ENCODE measurements around the gene MKKS.

MKKS gene

GRCh38 chr20:10468340-10468845, 34.4 kb upstream of the MKKS start:
- Histone ChIP-seq H3K27me3 (ENCODE audit: control insufficient read depth, insufficient read depth, low read length) (no peaks in the 10 kb centered on the region), H3K4me3 (ENCODE audit: low read depth, low read length) (no peak overlapping the region), H3K36me3 (ENCODE audit: control insufficient read depth, insufficient read depth, low read length) (no peaks in the 10 kb centered on the region), H3K9ac (ENCODE audit: low read depth, low read length) (no peak overlapping the region), H3K9me3 (ENCODE audit: control insufficient read depth, insufficient read depth, low read length) (no peaks in the 10 kb centered on the region), H3K4me1 (ENCODE audit: control insufficient read depth, insufficient read depth, low read length) (peaks cover 41% of the 10 kb centered on the region)

DNA sequence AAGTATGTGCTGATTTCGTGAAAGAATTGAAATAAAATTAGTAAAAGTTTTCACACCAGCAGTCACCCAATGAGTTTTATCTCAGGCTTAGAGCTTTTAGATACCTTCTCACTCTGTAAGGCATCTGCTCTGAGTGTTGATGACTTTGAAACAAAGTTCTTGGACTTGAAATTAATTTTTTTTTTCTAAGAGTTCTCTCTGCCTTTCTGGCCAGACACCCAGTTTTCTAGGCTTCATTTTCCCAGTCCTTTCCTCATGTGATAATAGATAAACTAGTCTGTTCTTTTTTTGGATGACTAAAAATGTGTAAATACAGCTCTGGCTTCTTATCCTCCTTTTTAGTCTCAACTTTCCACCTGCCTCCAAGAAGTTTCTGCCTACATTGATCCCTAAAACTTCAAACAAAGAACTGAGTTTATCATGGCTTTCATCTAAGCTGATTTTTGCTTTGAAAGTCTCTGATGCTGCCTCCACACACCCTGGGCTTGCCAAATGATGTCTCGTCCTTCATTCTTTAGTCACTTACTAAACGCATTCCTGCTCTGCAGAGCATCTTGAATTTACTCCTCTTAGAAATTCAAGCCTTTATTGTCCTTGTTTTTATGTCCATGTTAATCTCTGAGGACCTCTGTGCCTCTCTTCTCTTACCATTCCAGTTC, 33.8 kb upstream of the MKKS start:
- Histone ChIP-seq H3K4me3 (ENCODE audit: low read depth, low read length) (no peak overlapping the region), H3K27me3 (ENCODE audit: control insufficient read depth, insufficient read depth, low read length) (no peaks in the 10 kb centered on the region), H3K36me3 (ENCODE audit: control insufficient read depth, insufficient read depth, low read length) (no peaks in the 10 kb centered on the region), H3K9me3 (ENCODE audit: control insufficient read depth, insufficient read depth, low read length) (no peaks in the 10 kb centered on the region), H3K9ac (ENCODE audit: low read depth, low read length) (no peak overlapping the region), H3K4me1 (ENCODE audit: control insufficient read depth, insufficient read depth, low read length) (peaks cover 41% of the 10 kb centered on the region)

DNA sequence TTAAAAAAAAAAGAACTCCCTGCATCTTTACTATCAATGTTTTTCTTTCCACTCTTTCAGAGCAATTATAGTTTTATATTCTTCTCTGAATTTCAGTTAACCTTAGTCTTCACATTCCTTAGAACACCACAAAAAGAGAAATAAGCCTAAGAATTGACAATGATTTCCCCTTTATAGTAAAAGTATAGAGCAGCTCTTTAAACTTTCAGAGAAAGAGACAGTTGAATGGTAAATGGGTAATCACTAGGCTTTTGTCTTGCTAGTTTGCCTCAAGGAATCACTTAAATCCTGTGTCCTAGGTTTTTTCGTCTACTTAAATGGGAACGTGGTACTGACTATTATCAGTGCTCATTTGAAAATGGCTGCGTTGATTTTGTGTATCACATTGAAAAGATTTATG, 32.8 kb upstream of the MKKS start:
- Histone ChIP-seq H3K4me1 (ENCODE audit: control insufficient read depth, insufficient read depth, low read length) (peaks cover 41% of the 10 kb centered on the region), H3K36me3 (ENCODE audit: control insufficient read depth, insufficient read depth, low read length) (no peaks in the 10 kb centered on the region), H3K9me3 (ENCODE audit: control insufficient read depth, insufficient read depth, low read length) (no peaks in the 10 kb centered on the region), H3K27me3 (ENCODE audit: control insufficient read depth, insufficient read depth, low read length) (no peaks in the 10 kb centered on the region), H3K9ac (ENCODE audit: low read depth, low read length) (no peak overlapping the region), H3K4me3 (ENCODE audit: low read depth, low read length) (no peak overlapping the region)

- Histone ChIP-seq H3K4me1 (ENCODE audit: control insufficient read depth, insufficient read depth, low read length) (peaks cover 41% of the 10 kb centered on the region), H3K27me3 (ENCODE audit: control insufficient read depth, insufficient read depth, low read length) (no peaks in the 10 kb centered on the region), H3K9me3 (ENCODE audit: control insufficient read depth, insufficient read depth, low read length) (no peaks in the 10 kb centered on the region), H3K9ac (ENCODE audit: low read depth, low read length) (no peak overlapping the region), H3K4me3 (ENCODE audit: low read depth, low read length) (no peak overlapping the region), H3K36me3 (ENCODE audit: control insufficient read depth, insufficient read depth, low read length) (no peaks in the 10 kb centered on the region)
Measured at GRCh38 chr20:10466325-10466724, 32.3 kb upstream of the MKKS start.

GRCh38 chr20:10465135-10465534, 31.1 kb upstream of the MKKS start:
- H3K36me3 ChIP-seq (ENCODE audit: control insufficient read depth, insufficient read depth, low read length), result no peaks in the 10 kb centered on the region

GRCh38 chr20:10463622-10464021, 29.6 kb upstream of the MKKS start:
- Histone ChIP-seq H3K27me3 (ENCODE audit: control insufficient read depth, insufficient read depth, low read length) (no peaks in the 10 kb centered on the region), H3K4me3 (ENCODE audit: low read depth, low read length) (no peak overlapping the region), H3K36me3 (ENCODE audit: control insufficient read depth, insufficient read depth, low read length) (no peaks in the 10 kb centered on the region)

More at GRCh38 chr20:10465135-10465534, 31.1 kb upstream of the MKKS start:
- no peak overlapping the region for H3K9ac ChIP-seq (ENCODE audit: low read depth, low read length)
- peaks cover 41% of the 10 kb centered on the region for H3K4me1 ChIP-seq (ENCODE audit: control insufficient read depth, insufficient read depth, low read length)
- peak overlapping the region; percentile 5 for H3K4me3 ChIP-seq (ENCODE audit: low read depth, low read length)
- H3K27me3 ChIP-seq (ENCODE audit: control insufficient read depth, insufficient read depth, low read length), result no peaks in the 10 kb centered on the region
- H3K9me3 ChIP-seq (ENCODE audit: control insufficient read depth, insufficient read depth, low read length), result no peaks in the 10 kb centered on the region

GRCh38 chr20:10462516-10462915, 28.5 kb upstream of the MKKS start:
- Histone ChIP-seq H3K4me1 (ENCODE audit: control insufficient read depth, insufficient read depth, low read length) (peaks cover 21% of the 10 kb centered on the region), H3K27me3 (ENCODE audit: control insufficient read depth, insufficient read depth, low read length) (no peaks in the 10 kb centered on the region), H3K9ac (ENCODE audit: low read depth, low read length) (no peak overlapping the region), H3K36me3 (ENCODE audit: control insufficient read depth, insufficient read depth, low read length) (no peaks in the 10 kb centered on the region), H3K9me3 (ENCODE audit: control insufficient read depth, insufficient read depth, low read length) (no peaks in the 10 kb centered on the region), H3K4me3 (ENCODE audit: low read depth, low read length) (no peak overlapping the region)

More at GRCh38 chr20:10463622-10464021, 29.6 kb upstream of the MKKS start:
- Histone ChIP-seq H3K4me1 (ENCODE audit: control insufficient read depth, insufficient read depth, low read length) (peaks cover 32% of the 10 kb centered on the region), H3K9ac (ENCODE audit: low read depth, low read length) (no peak overlapping the region), H3K9me3 (ENCODE audit: control insufficient read depth, insufficient read depth, low read length) (no peaks in the 10 kb centered on the region)

DNA sequence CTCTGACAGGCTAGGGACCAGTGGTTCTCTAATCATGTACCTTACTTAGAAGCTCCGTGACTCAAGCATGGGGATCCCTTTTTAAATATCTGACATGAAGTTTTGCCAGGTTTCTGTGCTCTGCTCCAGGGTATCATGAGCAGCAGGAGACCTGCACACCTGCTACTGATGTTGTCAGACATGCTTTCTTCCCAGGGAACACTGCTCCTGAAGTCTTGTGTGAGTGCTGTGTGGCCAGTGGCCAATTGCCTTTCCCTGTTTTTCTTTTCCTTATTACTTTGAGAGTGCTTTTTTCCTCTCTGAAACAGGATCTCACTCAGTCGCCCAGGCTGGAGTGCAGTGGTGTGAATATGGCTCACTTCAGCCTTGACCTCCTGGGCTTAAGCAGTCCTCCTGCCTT, 27.5 kb upstream of the MKKS start:
- Histone ChIP-seq H3K27me3 (ENCODE audit: control insufficient read depth, insufficient read depth, low read length) (no peaks in the 10 kb centered on the region), H3K9ac (ENCODE audit: low read depth, low read length) (no peak overlapping the region), H3K4me3 (ENCODE audit: low read depth, low read length) (no peak overlapping the region), H3K36me3 (ENCODE audit: control insufficient read depth, insufficient read depth, low read length) (no peaks in the 10 kb centered on the region), H3K9me3 (ENCODE audit: control insufficient read depth, insufficient read depth, low read length) (no peaks in the 10 kb centered on the region), H3K4me1 (ENCODE audit: control insufficient read depth, insufficient read depth, low read length) (peaks cover 17% of the 10 kb centered on the region)

- Histone ChIP-seq H3K9ac (ENCODE audit: low read depth, low read length) (no peak overlapping the region), H3K9me3 (ENCODE audit: control insufficient read depth, insufficient read depth, low read length) (no peaks in the 10 kb centered on the region), H3K27me3 (ENCODE audit: control insufficient read depth, insufficient read depth, low read length) (no peaks in the 10 kb centered on the region), H3K4me3 (ENCODE audit: low read depth, low read length) (no peak overlapping the region), H3K36me3 (ENCODE audit: control insufficient read depth, insufficient read depth, low read length) (no peaks in the 10 kb centered on the region), H3K4me1 (ENCODE audit: control insufficient read depth, insufficient read depth, low read length) (peaks cover 3% of the 10 kb centered on the region)
Measured at GRCh38 chr20:10454151-10454750, 20.2 kb upstream of the MKKS start.

DNA sequence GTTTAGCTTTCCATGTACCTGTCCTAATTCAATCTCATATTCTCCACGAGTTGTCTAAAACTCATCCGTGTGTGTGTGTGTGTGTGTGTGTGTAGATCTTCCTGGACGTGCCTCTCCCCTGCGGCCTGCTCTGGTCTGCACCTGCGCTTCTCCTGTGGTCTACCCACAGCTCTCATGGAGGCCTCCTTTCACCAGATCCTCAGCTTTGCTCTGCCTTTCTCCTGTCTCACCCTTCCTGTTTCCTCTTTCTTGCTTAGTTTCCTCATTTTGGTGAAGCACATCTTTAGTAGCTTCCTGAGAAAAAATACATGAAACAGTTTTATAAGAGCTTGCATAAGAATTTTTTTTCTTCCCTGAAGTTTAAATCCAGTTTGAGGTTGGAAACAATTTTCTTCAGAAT, 19.2 kb upstream of the MKKS start:
- no peak overlapping the region for H3K9ac ChIP-seq (ENCODE audit: low read depth, low read length)
- H3K27me3 ChIP-seq (ENCODE audit: control insufficient read depth, insufficient read depth, low read length), result no peaks in the 10 kb centered on the region
- H3K4me3 ChIP-seq (ENCODE audit: low read depth, low read length), result no peak overlapping the region
- H3K4me1 ChIP-seq (ENCODE audit: control insufficient read depth, insufficient read depth, low read length), result peaks cover 3% of the 10 kb centered on the region
- H3K36me3 ChIP-seq (ENCODE audit: control insufficient read depth, insufficient read depth, low read length), result no peaks in the 10 kb centered on the region
- no peaks in the 10 kb centered on the region for H3K9me3 ChIP-seq (ENCODE audit: control insufficient read depth, insufficient read depth, low read length)

- Histone ChIP-seq H3K4me3 (ENCODE audit: low read depth, low read length) (no peak overlapping the region), H3K9me3 (ENCODE audit: control insufficient read depth, insufficient read depth, low read length) (no peaks in the 10 kb centered on the region), H3K36me3 (ENCODE audit: control insufficient read depth, insufficient read depth, low read length) (no peaks in the 10 kb centered on the region), H3K4me1 (ENCODE audit: control insufficient read depth, insufficient read depth, low read length) (peaks cover 2% of the 10 kb centered on the region), H3K27me3 (ENCODE audit: control insufficient read depth, insufficient read depth, low read length) (no peaks in the 10 kb centered on the region), H3K9ac (ENCODE audit: low read depth, low read length) (no peak overlapping the region)
Measured at GRCh38 chr20:10449270-10449669, 15.2 kb upstream of the MKKS start.
